WTC11 (cell line): ENCODE data around the gene C4orf54. TPM values are rescaled to one million over a fixed set of nuclear protein-coding genes. Genes with fewer than 3 reads are reported as not detected.

Experiments
- total RNA-seq: library from RNA; stranded (reverse); gene quantifications from 3 replicates; pipeline ENCODE4 v1.2.3, GENCODE V29; 2021

Gene C4orf54
- total RNA-seq, 1 experiment from 2014 or later: not detected

Other genes with a start within 250 kb of the C4orf54 start
- not detected in 3 replicates for gene ADH7, start 222.5 kb downstream of the C4orf54 start, total RNA-seq
- not detected in 3 replicates for gene C4orf17, start 146.8 kb downstream of the C4orf54 start, total RNA-seq
- gene TRMT10A, start 93.8 kb downstream of the C4orf54 start, total RNA-seq: 3.3 to 4.5 TPM (median 3.7 TPM) in 3 replicates
- gene MTTP, start 83.0 kb downstream of the C4orf54 start, total RNA-seq: 0.16 to 0.34 TPM (median 0.26 TPM) in 3 replicates
- gene DAPP1, start 159.0 kb upstream of the C4orf54 start, total RNA-seq: 0.07 TPM in 1 of 3 replicates, not detected in the others
- gene LAMTOR3, start 236.6 kb upstream of the C4orf54 start, total RNA-seq: 21.2 to 25.5 TPM (median 24.4 TPM) in 3 replicates